HG03469 (cell line): ENCODE data around the gene OTOL1.
A peak's percentile ranks its signal among the peaks of the same experiment; 100 is the strongest.
"Not testable (repeated sequence)": the region's sequence is repeated elsewhere in the genome, so short reads cannot be mapped to it uniquely, and the experiment has no call there.

ENCODE experiments used
- ATAC-seq: cut with Tn5 transposase; IDR thresholded peaks from one replicate; pipeline ENCODE4 v1.9.1; 2021; ENCODE audit warnings: mild to moderate bottlenecking, moderate library complexity, moderate number of reproducible peaks; ENCODE audit not compliant: unreplicated experiment

Gene OTOL1

DNA sequence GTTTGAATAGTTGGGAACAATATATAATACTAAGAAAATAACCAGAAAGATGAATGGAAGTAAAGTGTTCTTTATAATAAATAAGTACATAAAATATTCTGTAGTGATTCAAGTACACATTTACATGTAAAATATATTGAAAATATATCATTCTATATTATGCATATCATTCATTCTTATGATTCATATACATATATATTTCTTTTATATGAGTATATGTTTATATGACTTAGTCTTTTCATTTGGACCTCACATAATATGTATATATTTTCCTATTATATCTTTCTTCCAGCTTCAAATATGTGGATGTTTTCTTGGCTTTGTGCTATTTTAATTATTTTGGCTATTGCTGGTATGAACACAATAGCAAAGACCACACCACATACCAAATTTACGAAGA is at the start of gene OTOL1:
TSS of gene OTOL1 (plus strand) at position 301 of the 400 bp plus-strand sequence. CDS start at position 301, 0 bp downstream.
- ATAC-seq, result no peak

DNA sequence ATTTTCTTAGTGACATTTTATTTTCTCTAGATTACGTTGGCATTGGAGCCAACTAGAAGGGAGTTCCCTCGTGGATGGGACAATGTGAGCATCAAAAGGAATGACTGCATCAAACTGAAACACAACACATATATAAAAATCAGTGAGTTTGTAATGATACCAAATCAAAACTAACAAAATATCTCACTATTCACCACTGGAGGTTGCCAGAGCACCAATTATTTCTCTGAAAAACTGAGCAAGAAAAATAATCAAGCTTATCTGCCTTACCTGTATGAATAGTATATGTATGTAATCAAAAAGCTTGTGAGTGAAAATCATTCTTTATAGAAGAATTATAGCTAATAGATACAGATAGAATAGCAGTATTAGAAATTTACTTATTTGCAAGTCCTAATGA is 46.8 kb upstream of the OTOL1 start:
- no peak for ATAC-seq

DNA sequence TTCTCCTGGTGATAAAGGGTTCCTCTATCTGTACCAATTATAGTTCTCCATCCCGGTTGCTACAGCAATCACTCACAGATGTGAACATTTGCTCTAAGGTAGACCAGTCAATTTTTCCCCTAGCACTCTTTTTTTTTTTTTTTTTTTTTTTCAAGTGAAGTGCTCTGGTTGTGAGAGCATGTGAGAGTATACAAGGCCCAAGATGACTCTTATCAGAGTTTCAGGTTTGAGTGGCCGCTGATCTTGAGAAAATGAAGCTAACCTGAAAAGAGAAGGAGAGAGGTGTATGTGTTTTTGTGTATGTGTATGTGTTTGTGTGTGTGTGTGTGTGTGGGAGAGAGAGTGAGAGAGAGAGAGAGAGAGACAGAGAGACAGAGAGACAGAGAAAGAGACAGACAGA is 44.4 kb upstream of the OTOL1 start:
- no peak for ATAC-seq

DNA sequence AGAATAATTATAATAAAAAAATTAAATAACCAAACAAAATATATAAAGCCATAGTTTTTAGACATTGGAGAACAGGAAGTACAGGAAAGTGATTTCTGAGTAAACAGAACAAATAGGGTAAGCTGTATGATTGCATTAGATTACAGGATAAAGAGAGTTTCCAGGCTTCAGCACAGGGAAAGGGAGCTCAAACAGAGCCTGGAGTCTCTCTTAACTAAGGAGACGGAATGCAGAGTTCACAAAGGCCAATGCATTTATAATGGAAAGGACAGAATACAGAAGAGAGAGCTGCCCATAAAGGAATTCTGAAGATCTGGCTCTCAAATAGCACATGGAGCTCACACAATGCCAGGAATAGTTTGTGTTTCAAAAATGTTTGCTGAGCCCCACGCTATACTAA is 42.0 kb upstream of the OTOL1 start:
- ATAC-seq, result no peak

DNA sequence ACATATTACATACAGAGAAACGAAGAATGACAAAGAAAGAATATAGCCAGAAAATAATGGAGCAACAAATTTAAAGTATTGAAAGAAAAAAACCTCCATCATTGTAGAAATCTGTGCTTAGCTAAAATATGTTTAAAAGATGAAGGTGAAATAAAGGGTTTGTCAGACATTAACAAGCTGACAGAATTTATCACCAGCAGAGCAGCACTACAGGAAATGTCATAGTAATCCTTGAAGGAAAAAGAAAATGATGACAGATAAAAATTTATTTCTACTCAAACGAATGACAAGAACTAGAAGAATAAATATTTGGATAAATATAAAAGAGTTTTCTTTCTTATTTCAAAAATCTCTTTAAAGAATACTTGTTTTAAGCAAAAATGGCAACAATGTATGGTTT is 40.6 kb upstream of the OTOL1 start:
- no peak for ATAC-seq

DNA sequence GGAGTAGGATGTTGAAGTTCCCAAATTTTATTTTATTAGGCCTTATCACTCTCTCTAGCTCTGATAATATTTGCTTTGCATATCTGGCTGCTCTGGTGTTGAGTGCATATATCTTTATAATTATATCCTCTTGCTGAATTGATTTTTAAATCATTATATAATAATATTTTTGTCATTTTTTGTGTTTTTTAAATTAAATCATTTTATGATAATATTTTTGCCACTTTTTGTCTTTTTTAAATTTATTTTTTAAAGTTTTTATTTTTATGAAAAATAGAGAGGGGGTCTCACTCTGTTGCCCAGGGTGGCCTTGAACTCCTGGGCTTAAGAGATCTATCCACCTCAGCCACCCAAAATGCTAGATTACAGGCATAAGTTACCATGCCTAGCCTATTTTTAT is 34.5 kb upstream of the OTOL1 start:
- ATAC-seq, result no peak

DNA sequence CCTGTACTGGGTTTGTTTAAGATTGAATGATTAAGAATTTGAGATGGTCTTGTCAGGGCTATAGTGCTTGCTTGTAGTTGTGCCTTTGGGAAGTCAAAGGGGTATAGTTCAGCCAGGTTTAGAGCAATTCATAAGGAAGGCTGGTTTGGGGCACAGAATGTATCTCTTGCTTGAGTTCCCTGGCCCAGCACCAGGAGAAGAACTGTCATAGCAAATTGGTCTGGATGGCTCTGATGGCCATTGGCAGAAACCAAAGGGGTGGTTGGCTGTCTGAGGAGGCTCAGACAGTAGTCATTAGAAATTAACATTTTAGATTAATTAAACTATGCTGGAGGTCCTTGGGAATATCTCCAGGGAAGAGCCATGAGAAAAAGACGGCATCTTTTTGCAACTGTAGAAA is 25.4 kb upstream of the OTOL1 start:
- no peak for ATAC-seq

DNA sequence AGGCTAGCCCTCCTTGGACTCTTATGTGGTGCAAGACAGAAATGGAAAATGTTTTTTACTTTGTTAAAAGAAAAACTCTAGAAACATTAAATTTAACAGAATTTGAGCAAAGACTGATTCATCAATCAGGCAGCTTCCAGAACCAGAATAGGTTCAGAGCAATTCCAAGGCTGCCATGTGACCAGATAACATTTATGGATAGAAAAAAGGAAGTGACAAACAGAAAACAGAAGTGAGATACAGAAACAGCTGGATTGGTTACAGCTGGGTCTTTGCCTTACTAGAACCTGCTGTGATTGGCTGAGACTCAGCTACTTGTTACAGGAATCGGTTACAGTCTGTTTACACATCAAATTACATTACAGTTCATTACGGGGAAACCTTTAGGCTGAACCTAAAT is 22.5 kb upstream of the OTOL1 start:
- ATAC-seq, result no peak

DNA sequence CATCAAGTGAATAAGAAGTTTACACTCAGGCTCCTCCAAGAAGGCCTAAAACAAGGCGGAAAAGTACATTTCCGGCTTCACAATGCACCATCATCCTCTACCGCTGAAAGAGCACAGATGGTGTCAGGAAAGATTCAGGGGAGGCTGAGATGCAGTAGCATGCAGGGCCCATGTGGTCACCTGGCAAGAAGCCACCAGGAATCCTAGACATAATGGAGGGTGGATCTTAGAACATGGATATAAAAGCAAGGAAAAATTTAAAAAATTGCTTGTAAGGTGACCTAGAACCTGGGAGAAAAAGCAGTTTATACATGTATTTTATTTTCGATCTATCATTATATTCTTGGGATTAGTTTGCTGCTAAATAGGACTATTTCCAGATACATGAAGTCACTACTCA is 21.9 kb upstream of the OTOL1 start:
- ATAC-seq, result no peak

DNA sequence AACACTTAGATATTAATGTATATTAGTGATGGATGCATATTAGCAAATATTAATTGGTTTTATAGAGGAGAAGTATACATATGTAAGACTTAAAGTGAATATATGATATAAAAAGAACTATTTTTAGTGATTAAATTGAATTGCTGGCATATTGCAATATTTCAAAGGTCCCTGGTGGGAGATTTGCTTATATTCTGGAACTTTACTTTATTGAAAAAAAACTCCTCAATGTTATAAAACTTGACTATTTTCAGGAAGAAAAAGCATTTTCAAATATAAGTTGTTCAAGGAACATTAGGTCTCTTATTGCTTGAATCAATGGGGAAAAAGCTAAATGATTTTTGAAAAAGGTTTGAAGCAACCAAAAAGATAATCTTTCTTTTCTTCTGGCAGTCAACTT is 21.4 kb upstream of the OTOL1 start:
- ATAC-seq, result no peak

DNA sequence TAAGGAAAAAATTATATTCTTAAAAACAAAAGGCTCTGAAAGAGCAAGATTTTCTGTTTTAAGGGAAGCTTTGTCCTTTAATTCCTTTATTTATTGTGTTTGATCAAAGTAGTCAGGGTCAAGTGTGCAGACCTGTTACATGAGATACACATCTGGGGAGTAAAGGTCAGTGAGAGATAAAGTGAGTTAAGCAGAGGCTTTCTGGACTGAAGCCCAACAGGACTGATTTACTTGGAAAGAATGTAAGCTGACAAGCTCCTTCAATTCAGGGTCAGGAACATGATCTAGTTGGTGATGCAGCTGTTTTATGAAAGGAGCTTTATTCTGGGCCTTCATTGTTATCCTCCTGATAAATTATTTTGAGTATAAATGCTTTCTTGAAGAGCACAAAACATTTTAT is 20.7 kb upstream of the OTOL1 start:
- no peak for ATAC-seq

DNA sequence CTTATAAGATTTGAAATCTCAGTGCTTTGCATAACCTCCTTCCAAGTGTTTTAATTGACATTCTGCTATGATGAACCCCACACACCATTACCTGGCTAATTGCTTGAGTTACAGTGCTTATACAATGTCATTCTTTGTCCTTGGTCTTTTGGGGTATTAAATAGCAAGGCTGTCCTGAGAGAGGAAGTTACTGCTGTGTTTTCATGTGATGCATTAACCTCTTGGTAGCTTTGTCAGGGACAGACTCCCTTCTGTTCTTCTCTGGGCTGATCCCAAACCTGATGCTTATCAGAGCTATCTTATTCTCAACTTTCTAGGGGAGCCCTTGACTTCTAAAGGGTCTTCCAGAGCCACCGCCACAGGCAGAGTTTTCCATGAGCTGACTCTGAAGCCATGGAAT is 12.4 kb upstream of the OTOL1 start:
- ATAC-seq, result no peak

DNA sequence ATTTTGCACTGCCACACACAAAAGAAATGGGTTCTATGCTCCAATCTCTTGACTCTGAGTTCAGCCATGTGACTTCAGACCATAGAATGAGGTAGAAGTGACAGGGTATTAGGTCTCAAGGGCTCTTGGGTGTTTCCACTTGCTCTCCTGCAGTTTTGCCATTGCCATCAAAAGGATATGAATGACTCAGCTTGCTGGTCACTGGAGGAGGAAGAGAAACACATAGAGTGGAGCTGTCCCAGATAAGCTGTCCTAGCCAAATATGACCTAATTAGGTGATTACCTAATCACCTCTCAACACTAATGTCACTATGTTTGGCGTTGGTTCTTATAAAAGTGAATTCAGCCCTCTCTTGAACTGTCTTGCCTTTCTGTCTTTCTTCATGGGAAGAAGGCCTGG is 8.3 kb upstream of the OTOL1 start:
- not testable (repeated sequence) for ATAC-seq

DNA sequence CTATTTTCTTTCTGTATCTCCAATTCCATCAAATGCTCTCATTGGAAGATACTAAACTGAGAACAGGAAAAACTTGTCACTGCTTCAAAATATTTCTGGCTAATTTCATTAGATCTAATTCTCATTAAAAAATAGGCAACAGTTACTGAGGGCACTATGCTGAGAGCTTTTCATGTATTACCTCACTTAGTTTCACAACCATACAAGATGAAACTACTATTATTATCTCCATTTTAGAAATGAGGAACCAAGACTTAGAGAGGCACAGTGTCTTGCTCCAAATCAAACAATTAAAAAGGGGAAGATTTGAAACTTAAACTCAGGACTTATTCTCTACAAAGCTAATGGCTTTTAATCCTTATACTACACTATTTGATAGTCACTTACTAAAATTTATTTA is 7.2 kb upstream of the OTOL1 start:
- peak; percentile 99 for ATAC-seq

DNA sequence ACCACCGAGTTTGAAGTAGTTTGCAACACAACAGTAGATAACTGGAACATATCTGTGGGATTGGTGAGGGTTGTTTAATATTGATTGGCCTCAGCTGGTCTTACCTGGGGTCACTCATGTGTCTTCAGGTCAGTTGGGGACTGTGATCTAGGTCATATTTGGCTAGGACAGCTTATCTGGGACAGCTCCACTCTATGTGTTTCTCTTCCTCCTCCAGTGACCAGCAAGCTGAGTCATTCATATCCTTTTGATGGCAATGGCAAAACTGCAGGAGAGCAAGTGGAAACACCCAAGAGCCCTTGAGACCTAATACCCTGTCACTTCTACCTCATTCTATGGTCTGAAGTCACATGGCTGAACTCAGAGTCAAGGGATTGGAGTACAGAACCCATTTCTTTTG is 5.8 kb upstream of the OTOL1 start:
- peak; percentile 19 for ATAC-seq

DNA sequence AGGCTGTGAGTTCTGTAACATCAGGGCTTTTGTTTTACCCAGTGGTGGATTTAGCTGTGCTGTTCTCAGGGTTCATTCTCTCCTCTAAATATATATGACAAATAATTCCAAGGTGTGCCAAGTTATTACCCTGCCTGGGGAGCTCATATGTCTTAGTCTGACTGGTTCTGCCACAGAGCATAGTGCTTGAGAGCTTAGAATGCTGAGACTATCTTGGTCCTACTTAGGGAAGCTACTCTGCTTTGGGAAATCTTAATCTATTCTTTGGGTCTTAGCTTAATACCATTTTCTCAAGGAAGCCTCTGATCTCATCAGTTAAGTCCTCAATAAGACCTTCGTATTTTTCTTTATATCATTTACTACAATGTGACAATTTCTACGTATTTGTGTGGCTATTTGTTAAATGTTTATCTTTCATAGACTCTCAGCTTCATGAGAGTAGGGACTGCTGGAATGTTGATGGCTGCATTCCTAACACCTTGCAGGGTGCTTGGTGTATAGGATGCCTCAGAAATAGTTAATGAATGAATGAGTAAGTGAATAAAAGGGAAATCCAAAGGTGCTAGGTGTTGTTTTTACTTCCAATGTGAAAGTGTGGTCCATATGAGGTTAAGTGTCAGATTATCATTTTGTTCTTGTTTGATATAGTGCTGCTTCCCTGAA is 1.8 kb downstream of the OTOL1 start:
- no peak for ATAC-seq

DNA sequence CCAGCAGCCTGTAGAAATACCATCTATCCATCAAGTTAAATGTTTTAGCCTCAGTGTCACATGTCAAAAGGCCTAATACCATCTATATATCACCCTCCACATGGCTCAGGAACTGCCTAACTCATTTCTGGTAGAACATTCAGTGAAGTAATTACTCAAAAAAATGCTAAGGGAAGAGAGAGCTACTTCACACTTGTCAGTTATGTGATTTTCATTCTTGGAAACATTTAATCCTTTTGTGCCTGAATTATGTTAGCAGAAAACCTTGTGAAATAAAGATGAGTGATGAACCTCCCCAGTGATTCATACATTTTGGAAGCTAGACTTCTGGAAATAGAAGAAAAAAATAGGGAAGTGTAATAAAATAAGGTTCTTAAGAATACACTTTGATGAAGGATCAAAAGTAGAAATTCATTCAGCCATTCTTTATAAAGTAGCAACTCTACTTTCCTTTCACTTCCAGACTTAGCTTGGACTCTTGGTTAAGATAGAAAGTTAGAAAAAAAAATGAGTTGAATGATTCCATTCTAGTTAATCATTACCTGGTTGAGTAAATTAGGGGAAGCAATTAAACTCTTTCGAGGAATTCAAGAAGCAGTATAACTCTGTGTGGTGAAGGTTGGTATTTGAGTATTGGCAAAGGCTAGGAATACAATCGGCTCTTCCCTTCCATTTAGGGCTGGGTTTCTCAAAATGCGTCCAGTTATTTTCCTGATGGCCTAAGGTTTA is 3.6 kb downstream of the OTOL1 start:
- no peak for ATAC-seq

DNA sequence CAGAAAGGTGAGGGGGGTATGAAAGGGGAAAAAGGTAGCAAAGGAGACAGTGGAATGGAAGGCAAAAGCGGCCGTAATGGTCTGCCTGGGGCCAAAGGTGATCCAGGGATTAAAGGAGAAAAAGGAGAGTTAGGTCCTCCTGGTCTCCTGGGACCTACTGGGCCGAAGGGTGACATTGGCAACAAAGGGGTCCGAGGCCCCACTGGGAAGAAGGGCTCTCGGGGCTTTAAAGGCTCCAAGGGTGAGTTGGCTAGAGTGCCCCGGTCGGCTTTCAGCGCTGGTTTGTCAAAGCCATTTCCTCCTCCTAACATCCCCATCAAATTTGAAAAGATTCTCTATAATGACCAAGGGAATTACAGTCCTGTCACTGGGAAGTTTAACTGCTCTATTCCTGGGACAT is 6.7 kb downstream of the OTOL1 start:
- no peak for ATAC-seq

DNA sequence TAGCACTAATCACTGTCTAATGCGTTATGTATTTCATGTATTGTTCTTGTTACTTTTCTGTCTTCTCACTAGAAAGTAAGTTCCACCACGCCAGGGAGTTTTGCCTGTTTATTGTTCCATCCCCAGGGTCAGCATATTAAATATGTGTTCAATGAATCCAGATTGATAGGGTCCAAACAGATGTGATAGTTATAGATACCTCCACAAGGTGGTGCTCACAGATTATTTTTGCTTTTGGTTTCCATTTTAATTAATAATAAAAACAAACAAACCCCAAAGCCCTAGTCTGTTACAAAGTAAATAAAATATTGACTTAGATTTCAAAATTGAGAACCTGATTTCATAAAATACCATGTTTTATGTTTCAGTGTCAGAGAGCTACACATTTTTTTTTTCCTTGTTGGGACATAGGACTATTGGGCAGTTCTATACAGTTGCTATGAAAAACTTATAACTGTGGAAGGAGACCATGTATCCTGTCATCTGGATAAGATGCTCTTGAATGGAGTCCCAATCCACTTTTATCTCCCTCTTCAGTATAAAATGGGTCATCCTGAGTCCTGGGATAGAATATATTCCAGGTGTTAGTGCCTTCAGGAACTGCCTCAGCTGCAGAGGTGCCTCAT is 12.4 kb downstream of the OTOL1 start:
- peak; percentile 67 for ATAC-seq

DNA sequence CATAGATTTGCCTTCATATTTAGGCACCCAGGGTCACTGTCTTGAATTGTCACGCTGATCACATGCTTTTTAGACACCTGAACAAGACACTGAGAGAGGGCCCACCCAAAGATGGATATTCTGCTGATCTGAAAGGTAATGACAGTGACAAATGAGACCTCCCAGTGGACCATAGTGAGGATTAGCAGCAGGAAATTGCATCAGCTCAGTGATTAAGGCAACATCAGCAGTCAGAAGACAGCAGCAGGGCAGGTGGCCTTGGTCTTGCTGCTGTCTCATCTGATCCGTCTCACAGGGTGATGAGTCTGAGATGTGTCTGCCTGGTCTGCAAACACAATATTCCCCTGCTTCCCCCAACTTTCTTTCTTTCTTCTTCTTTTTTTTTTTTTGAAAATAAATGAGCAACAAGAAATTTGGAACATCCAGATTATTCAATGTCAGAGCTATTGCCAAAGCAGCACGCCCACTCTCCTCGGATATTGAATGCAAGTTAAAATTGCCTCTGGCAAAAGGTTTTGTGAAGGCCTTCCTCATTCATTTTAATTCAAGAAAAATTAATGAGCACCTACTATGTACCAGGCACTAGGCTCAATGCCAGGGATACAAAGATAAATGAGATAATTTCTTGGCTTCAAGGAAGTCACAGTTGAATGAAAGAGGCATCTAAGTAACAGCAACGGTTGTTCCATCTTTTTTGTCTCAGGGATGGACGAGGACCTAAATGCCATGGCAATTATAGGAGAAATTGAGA is 14.1 kb downstream of the OTOL1 start:
- no peak for ATAC-seq

DNA sequence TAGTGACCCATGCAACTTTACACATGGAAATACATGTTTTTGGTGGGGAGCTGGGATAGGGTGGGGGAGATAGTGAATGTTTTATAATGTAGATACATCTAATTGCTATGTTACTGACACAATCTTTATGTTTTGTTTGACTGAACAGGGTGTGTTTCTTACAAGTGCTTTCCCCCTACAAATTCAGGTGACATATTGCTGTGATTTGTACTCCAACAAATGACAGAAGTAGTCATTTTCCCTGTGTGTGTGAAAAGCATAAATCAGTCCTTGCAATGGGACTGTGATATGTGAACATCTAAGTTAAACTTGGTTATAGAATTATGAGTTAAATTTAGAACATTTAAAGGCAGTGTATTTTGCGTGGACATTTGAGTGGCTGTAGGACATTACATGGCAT is 27.3 kb downstream of the OTOL1 start:
- ATAC-seq, result no peak

DNA sequence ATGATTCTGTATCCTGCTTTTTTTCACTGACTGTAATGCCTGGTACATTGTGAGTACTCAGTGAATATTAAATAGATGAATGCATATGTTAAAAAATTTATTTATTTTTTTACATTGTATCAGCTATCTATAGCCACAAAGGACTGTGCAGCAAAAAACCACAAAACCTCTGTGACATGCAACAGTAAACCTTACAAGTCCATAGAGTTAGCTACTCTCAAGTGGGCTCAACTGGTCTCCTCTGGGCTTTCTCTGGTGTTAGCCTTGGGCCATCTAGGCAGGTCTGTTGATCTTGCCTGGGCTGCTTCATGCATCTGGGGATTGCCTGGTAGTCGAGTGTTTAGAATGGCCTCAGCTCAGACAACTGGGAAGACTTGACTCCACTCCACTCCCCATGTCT is 35.3 kb downstream of the OTOL1 start:
- ATAC-seq, result no peak
